ENCODE results near the gene POU6F2. TPM values are rescaled to one million over a fixed set of nuclear protein-coding genes. Genes with fewer than 3 reads are reported as not detected.

POU6F2 gene
- total RNA-seq, 1 experiment from 2014 or later: 0.27 TPM

- no peak for TF ChIP-seq TCF7L2 (IDR thresholded peaks at IDR 0.05; ENCODE audit: borderline replicate concordance, extremely low read depth, insufficient read depth, insufficient read length)
- TF ChIP-seq, protein P1, sequence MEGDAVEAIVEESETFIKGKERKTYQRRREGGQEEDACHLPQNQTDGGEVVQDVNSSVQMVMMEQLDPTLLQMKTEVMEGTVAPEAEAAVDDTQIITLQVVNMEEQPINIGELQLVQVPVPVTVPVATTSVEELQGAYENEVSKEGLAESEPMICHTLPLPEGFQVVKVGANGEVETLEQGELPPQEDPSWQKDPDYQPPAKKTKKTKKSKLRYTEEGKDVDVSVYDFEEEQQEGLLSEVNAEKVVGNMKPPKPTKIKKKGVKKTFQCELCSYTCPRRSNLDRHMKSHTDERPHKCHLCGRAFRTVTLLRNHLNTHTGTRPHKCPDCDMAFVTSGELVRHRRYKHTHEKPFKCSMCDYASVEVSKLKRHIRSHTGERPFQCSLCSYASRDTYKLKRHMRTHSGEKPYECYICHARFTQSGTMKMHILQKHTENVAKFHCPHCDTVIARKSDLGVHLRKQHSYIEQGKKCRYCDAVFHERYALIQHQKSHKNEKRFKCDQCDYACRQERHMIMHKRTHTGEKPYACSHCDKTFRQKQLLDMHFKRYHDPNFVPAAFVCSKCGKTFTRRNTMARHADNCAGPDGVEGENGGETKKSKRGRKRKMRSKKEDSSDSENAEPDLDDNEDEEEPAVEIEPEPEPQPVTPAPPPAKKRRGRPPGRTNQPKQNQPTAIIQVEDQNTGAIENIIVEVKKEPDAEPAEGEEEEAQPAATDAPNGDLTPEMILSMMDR (IDR thresholded peaks at IDR 0.05 in 2 of 3, conservative IDR thresholded peaks at IDR 0.05 in 1 of 3; ENCODE audit: borderline replicate concordance in 1 of 3, insufficient read depth in 1 of 3, low read depth in 2 of 3, low read length in 2 of 3): no peak
- TF ChIP-seq EZH2phosphoT487 (IDR thresholded peaks at IDR 0.05; ENCODE audit: borderline replicate concordance): no peak
- no peak for TF ChIP-seq FOSL1 (IDR thresholded peaks at IDR 0.05; ENCODE audit: low read depth)
These were observed 203.7 kb downstream of the POU6F2 start (continued) for GRCh38 chr7:39181398-39181797.

- DNase-seq (ENCODE audit: low read depth, low spot score) (no peak), ATAC-seq (no peak)
- Histone ChIP-seq H3K9me3 (ENCODE audit: control insufficient read depth in 1 of 2, insufficient read depth in 1 of 2, low read depth in 1 of 2, low read length in 2 of 2) (no peaks in the 10 kb centered on the region), H3K9ac (ENCODE audit: low read length) (no peak overlapping the region), H2AFZ (ENCODE audit: low read depth, low read length, poor library complexity, severe bottlenecking) (no peak overlapping the region), H3K27ac (ENCODE audit: low read depth, low read length) (no peak overlapping the region), H3K9me2 (ENCODE audit: insufficient read depth) (no peaks in the 10 kb centered on the region), H4K20me1 (ENCODE audit: insufficient read depth) (no peaks in the 10 kb centered on the region), H3K79me2 (ENCODE audit: insufficient read depth, low read length) (no peaks in the 10 kb centered on the region), H3K4me1 (ENCODE audit: control insufficient read depth in 1 of 2, insufficient read depth in 2 of 2, low read length in 2 of 2) (no peaks in the 10 kb centered on the region), H3K4me3 (replicated peaks in 1 of 2; ENCODE audit: low read depth in 1 of 2, low read length in 2 of 2) (no peak overlapping the region), H3K36me3 (ENCODE audit: control insufficient read depth in 1 of 2, insufficient read depth in 2 of 2, low read length in 2 of 2) (no peaks in the 10 kb centered on the region), H3K27me3 (ENCODE audit: insufficient read depth, low read length) (peaks cover 19% of the 10 kb centered on the region), H3K4me2 (ENCODE audit: low read length) (no peak overlapping the region)
- RAD21 ChIA-PET (ENCODE audit: low non-redundant PET in 1 of 2, low total read pairs in 2 of 2, uncharacterized antibody in 2 of 2, unreplicated experiment in 2 of 2): no interaction called here
- no TSS peak for BruUV-seq (replicated peaks)
- TF ChIP-seq CBX3 (IDR thresholded peaks at IDR 0.05; ENCODE audit: low read depth) (no peak), POLR2AphosphoS5 (IDR thresholded peaks at IDR 0.05; ENCODE audit: low read depth, low read length) (no peak)
- intact Hi-C loops (cut with micrococcal nuclease): no loop called here
- CTCF ChIA-PET: no interaction called here
- POLR2A ChIA-PET: no interaction called here
These were observed 206.1 kb downstream of the POU6F2 start for GRCh38 chr7:39183796-39184195.

DNA sequence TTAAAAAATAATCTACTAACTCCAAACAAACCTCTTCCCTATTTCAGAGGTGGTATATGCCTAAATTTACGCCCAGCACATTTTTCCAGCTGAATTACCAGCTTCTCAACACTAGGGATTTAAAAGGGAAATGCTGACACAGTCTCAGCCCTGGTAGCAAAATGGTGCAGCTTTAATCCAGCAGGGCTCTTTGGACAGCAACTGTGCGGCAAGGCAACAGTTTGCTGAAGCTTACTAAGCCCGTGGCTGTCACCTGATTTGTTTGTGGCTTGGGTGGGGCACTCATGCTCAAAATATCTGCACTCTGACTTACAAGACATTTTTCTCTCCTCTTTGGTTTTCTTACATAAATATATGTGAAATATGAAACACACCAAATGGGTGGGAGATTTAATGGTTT is 206.7 kb downstream of the POU6F2 start:
- H3K27me3 ChIP-seq (ENCODE audit: insufficient read depth, low read length): peaks cover 19% of the 10 kb centered on the region
- BruUV-seq (replicated peaks): no TSS peak
- no peak for DNase-seq (ENCODE audit: low read depth, low spot score)
- H3K4me1 ChIP-seq (ENCODE audit: control insufficient read depth in 1 of 2, insufficient read depth in 2 of 2, low read length in 2 of 2): no peaks in the 10 kb centered on the region
- H3K9me3 ChIP-seq (ENCODE audit: control insufficient read depth in 1 of 2, insufficient read depth in 1 of 2, low read depth in 1 of 2, low read length in 2 of 2): no peaks in the 10 kb centered on the region
- TF ChIP-seq SIN3A (IDR thresholded peaks at IDR 0.05; ENCODE audit: low read depth) (no peak), CBX3 (IDR thresholded peaks at IDR 0.05; ENCODE audit: low read depth) (no peak)
- TF ChIP-seq, protein P2, sequence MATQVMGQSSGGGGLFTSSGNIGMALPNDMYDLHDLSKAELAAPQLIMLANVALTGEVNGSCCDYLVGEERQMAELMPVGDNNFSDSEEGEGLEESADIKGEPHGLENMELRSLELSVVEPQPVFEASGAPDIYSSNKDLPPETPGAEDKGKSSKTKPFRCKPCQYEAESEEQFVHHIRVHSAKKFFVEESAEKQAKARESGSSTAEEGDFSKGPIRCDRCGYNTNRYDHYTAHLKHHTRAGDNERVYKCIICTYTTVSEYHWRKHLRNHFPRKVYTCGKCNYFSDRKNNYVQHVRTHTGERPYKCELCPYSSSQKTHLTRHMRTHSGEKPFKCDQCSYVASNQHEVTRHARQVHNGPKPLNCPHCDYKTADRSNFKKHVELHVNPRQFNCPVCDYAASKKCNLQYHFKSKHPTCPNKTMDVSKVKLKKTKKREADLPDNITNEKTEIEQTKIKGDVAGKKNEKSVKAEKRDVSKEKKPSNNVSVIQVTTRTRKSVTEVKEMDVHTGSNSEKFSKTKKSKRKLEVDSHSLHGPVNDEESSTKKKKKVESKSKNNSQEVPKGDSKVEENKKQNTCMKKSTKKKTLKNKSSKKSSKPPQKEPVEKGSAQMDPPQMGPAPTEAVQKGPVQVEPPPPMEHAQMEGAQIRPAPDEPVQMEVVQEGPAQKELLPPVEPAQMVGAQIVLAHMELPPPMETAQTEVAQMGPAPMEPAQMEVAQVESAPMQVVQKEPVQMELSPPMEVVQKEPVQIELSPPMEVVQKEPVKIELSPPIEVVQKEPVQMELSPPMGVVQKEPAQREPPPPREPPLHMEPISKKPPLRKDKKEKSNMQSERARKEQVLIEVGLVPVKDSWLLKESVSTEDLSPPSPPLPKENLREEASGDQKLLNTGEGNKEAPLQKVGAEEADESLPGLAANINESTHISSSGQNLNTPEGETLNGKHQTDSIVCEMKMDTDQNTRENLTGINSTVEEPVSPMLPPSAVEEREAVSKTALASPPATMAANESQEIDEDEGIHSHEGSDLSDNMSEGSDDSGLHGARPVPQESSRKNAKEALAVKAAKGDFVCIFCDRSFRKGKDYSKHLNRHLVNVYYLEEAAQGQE (IDR thresholded peaks at IDR 0.05; ENCODE audit: low read depth): no peak
- CTCF ChIA-PET: no interaction called here
- RAD21 ChIA-PET (ENCODE audit: low non-redundant PET in 1 of 2, low total read pairs in 2 of 2, uncharacterized antibody in 2 of 2, unreplicated experiment in 2 of 2): no interaction called here
- H3K9me2 ChIP-seq (ENCODE audit: insufficient read depth): no peaks in the 10 kb centered on the region
- no peaks in the 10 kb centered on the region for H3K79me2 ChIP-seq (ENCODE audit: insufficient read depth, low read length)
- POLR2A ChIA-PET: no interaction called here
- no peak overlapping the region for H3K9ac ChIP-seq (ENCODE audit: low read length)
- H3K36me3 ChIP-seq (ENCODE audit: control insufficient read depth in 1 of 2, insufficient read depth in 2 of 2, low read length in 2 of 2): no peaks in the 10 kb centered on the region
- no peaks in the 10 kb centered on the region for H4K20me1 ChIP-seq (ENCODE audit: insufficient read depth)
- no peak overlapping the region for H3K4me2 ChIP-seq (ENCODE audit: low read length)
- no peak overlapping the region for H3K4me3 ChIP-seq (replicated peaks in 1 of 2; ENCODE audit: low read depth in 1 of 2, low read length in 2 of 2)
- intact Hi-C loops (cut with micrococcal nuclease): no loop called here
- no peak for ATAC-seq
- no peak overlapping the region for H2AFZ ChIP-seq (ENCODE audit: low read depth, low read length, poor library complexity, severe bottlenecking)
- H3K27ac ChIP-seq (ENCODE audit: low read depth, low read length): no peak overlapping the region
